Osteocyte (in vitro differentiated cells): ENCODE results near the gene AK8. TPM values are rescaled to one million over a fixed set of nuclear protein-coding genes. Genes with fewer than 3 reads are reported as not detected.

Source experiments
- DNase-seq: peaks from one replicate; pipeline ENCODE4 v3.0.0; 2021; ENCODE audit warnings: mixed read lengths; ENCODE audit not compliant: unreplicated experiment; ENCODE audit errors: extremely low spot score
- H3K27ac Mint-ChIP-seq: one replicate; pipeline ENCODE4 v1.8.0; 2021; ENCODE audit warnings: mild to moderate bottlenecking, mixed read lengths; ENCODE audit not compliant: unreplicated experiment
- H3K27me3 Mint-ChIP-seq: one replicate; pipeline ENCODE4 v1.8.0; 2021; ENCODE audit warnings: mixed read lengths; ENCODE audit not compliant: unreplicated experiment
- H3K36me3 Mint-ChIP-seq: one replicate; pipeline ENCODE4 v1.8.0; 2021; ENCODE audit warnings: mixed read lengths; ENCODE audit not compliant: unreplicated experiment
- H3K4me1 Mint-ChIP-seq: one replicate; pipeline ENCODE4 v1.8.0; 2021; ENCODE audit warnings: mixed read lengths; ENCODE audit not compliant: unreplicated experiment
- H3K4me3 Mint-ChIP-seq: one replicate; pipeline ENCODE4 v1.8.0; 2021; ENCODE audit warnings: mild to moderate bottlenecking, moderate library complexity, mixed read lengths; ENCODE audit not compliant: unreplicated experiment
- H3K9me3 Mint-ChIP-seq: one replicate; pipeline ENCODE4 v1.8.0; 2021; ENCODE audit warnings: mixed read lengths; ENCODE audit not compliant: unreplicated experiment
- CTCF ChIP-seq: fragments of 200-600 bp; sonication (generic); IDR thresholded peaks from 2 replicates; pipeline ENCODE4 v1.5.0; 2021; ENCODE audit warnings: antibody characterized with exemption, mild to moderate bottlenecking, moderate library complexity
- total RNA-seq: library from RNA; stranded (reverse); gene quantifications from 2 replicates; pipeline ENCODE4 v1.2.1, GENCODE V29; 2021

The AK8 gene
- total RNA-seq, 1 donor from 2014 or later, result 0.91 TPM

GRCh38 chr9:132756214-132756845 lies 121.8 kb downstream of the AK8 start:
- no peaks in the 10 kb centered on the region for H3K36me3 Mint-ChIP-seq
- no peak overlapping the region for H3K27ac Mint-ChIP-seq
- no peak for TF ChIP-seq CTCF
- no peaks in the 10 kb centered on the region for H3K4me1 Mint-ChIP-seq
- DNase-seq, result no peak
- peaks cover 54% of the 10 kb centered on the region for H3K27me3 Mint-ChIP-seq
- H3K9me3 Mint-ChIP-seq, result no peaks in the 10 kb centered on the region
- H3K4me3 Mint-ChIP-seq, result no peak overlapping the region

- Mint-ChIP-seq H3K27ac (no peak overlapping the region), H3K27me3 (peaks cover 49% of the 10 kb centered on the region), H3K4me3 (no peak overlapping the region), H3K36me3 (no peaks in the 10 kb centered on the region), H3K9me3 (no peaks in the 10 kb centered on the region), H3K4me1 (no peaks in the 10 kb centered on the region)
- TF ChIP-seq CTCF, result no peak
- no peak for DNase-seq
Observed at GRCh38 chr9:132755096-132755495, 123.0 kb downstream of the AK8 start.

- H3K27ac Mint-ChIP-seq, result no peak overlapping the region
- H3K9me3 Mint-ChIP-seq, result no peaks in the 10 kb centered on the region
- no peak for TF ChIP-seq CTCF
- no peak for DNase-seq
- no peaks in the 10 kb centered on the region for H3K4me1 Mint-ChIP-seq
- H3K27me3 Mint-ChIP-seq, result peaks cover 44% of the 10 kb centered on the region
- H3K36me3 Mint-ChIP-seq, result no peaks in the 10 kb centered on the region
- H3K4me3 Mint-ChIP-seq, result no peak overlapping the region
Observed at GRCh38 chr9:132754236-132754635, 123.8 kb downstream of the AK8 start.

- no peak overlapping the region for H3K27ac Mint-ChIP-seq
- no peak overlapping the region for H3K4me3 Mint-ChIP-seq
- no peaks in the 10 kb centered on the region for H3K36me3 Mint-ChIP-seq
- no peak for DNase-seq
- H3K9me3 Mint-ChIP-seq, result no peaks in the 10 kb centered on the region
- peaks cover 39% of the 10 kb centered on the region for H3K27me3 Mint-ChIP-seq
- H3K4me1 Mint-ChIP-seq, result no peaks in the 10 kb centered on the region
- TF ChIP-seq CTCF, result no peak
Observed at GRCh38 chr9:132753593-132753880, 124.5 kb downstream of the AK8 start.

- TF ChIP-seq CTCF, result no peak
- Mint-ChIP-seq H3K27ac (no peak overlapping the region), H3K27me3 (peaks cover 35% of the 10 kb centered on the region), H3K36me3 (no peaks in the 10 kb centered on the region), H3K9me3 (no peaks in the 10 kb centered on the region), H3K4me1 (no peaks in the 10 kb centered on the region), H3K4me3 (no peak overlapping the region)
- no peak for DNase-seq
Observed at GRCh38 chr9:132752877-132753592, 125.0 kb downstream of the AK8 start.
